Immature natural killer cell (primary cell): ENCODE data around the gene HOXA4. TPM values are rescaled to one million over a fixed set of nuclear protein-coding genes. Genes with fewer than 3 reads are reported as not detected.

ENCODE experiments used
- DNase-seq, 3 donors: peaks; one replicate each; pipeline ENCODE4 v3.0.0; 2022; ENCODE audit warnings: mixed read lengths in 1 of 3
- H3K27ac Mint-ChIP-seq, 6 donors: one replicate each; pipeline ENCODE4 v1.8.0; 2020; ENCODE audit warnings: mixed read lengths in 6 of 6, mild to moderate bottlenecking in 5 of 6, inconsistent platforms in 4 of 6, moderate library complexity in 3 of 6
- H3K27me3 Mint-ChIP-seq, 3 donors: one replicate each; pipeline ENCODE4 v1.8.0; 2020 to 2021; ENCODE audit warnings: low read depth in 3 of 3, mild to moderate bottlenecking in 3 of 3, mixed read lengths in 3 of 3, moderate library complexity in 3 of 3, inconsistent platforms in 1 of 3
- H3K36me3 Mint-ChIP-seq, 3 donors: one replicate each; pipeline ENCODE4 v1.8.0; 2020; ENCODE audit warnings: mixed read lengths in 3 of 3, inconsistent platforms in 2 of 3, mild to moderate bottlenecking in 2 of 3
- H3K4me1 Mint-ChIP-seq, 2 donors: one replicate each; pipeline ENCODE4 v1.8.0; 2020; ENCODE audit warnings: inconsistent platforms in 2 of 2, mild to moderate bottlenecking in 2 of 2, mixed read lengths in 2 of 2, moderate library complexity in 1 of 2
- H3K4me3 Mint-ChIP-seq, 5 donors: one replicate each; pipeline ENCODE4 v1.8.0; 2020; ENCODE audit warnings: mild to moderate bottlenecking in 5 of 5, mixed read lengths in 5 of 5, inconsistent platforms in 3 of 5, moderate library complexity in 3 of 5
- H3K9me3 Mint-ChIP-seq, 6 donors: one replicate each; pipeline ENCODE4 v1.8.0; 2020; ENCODE audit warnings: mild to moderate bottlenecking in 6 of 6, mixed read lengths in 6 of 6, inconsistent platforms in 4 of 6, moderate library complexity in 3 of 6
- polyA plus RNA-seq, 3 donors: library from polyadenylated mRNA; unstranded; fragments of 300-500 nt; fragmentation: Illumina TruSeq; gene quantifications; one replicate each; pipeline ENCODE4 v1.2.3, GENCODE V29; 2021

HOXA4 gene
- polyA plus RNA-seq, 3 donors from 2014 or later, result 0.51 to 1.2 TPM; not detected in 1

GRCh38 chr7:27098578-27099451, 31.7 kb downstream of the HOXA4 start:
- DNase-seq, result no peak
- Mint-ChIP-seq H3K9me3 (no peaks in the 10 kb centered on the region), H3K36me3 (peaks cover 23 to 39% (median 30%) of the 10 kb centered on the region in 3 donors), H3K4me3 (peak overlapping the region in 4 of 5 donors; percentile 15 to 30 (median 21)), H3K27ac (peak overlapping the region in 1 of 6 donors; percentile 35), H3K4me1 (peaks cover 45 to 64% of the 10 kb centered on the region in 2 donors), H3K27me3 (peaks cover 25 to 29% (median 26%) of the 10 kb centered on the region in 3 donors)

- peaks cover 19 to 24% (median 24%) of the 10 kb centered on the region in 3 donors for H3K27me3 Mint-ChIP-seq
- no peak for DNase-seq
- no peaks in the 10 kb centered on the region for H3K9me3 Mint-ChIP-seq
- peaks cover 23 to 35% (median 29%) of the 10 kb centered on the region in 3 donors for H3K36me3 Mint-ChIP-seq
- H3K27ac Mint-ChIP-seq, result peak overlapping the region in 2 of 6 donors; percentile 57 to 72
- H3K4me1 Mint-ChIP-seq, result peaks cover 44 to 64% of the 10 kb centered on the region in 2 donors
- H3K4me3 Mint-ChIP-seq, result peak overlapping the region; percentile 88 to 96 (median 91)
These were observed 32.6 kb downstream of the HOXA4 start for GRCh38 chr7:27097686-27098577.

GRCh38 chr7:27096768-27097514, 33.6 kb downstream of the HOXA4 start:
- H3K36me3 Mint-ChIP-seq, result peaks cover 23 to 31% (median 29%) of the 10 kb centered on the region in 3 donors
- peaks cover 36 to 55% of the 10 kb centered on the region in 2 donors for H3K4me1 Mint-ChIP-seq
- peak overlapping the region; percentile 88 to 96 (median 91) for H3K4me3 Mint-ChIP-seq
- peaks cover 12 to 19% (median 17%) of the 10 kb centered on the region in 3 donors for H3K27me3 Mint-ChIP-seq
- no peaks in the 10 kb centered on the region for H3K9me3 Mint-ChIP-seq
- peak; percentile 17 to 22 (median 17) for DNase-seq
- H3K27ac Mint-ChIP-seq, result peak overlapping the region; percentile 65 to 88 (median 76)

GRCh38 chr7:27095897-27096767, 34.4 kb downstream of the HOXA4 start, which contains the start of gene HOXA1:
Gene HOXA1 (minus strand): TSS chr7:27096000. CDS start chr7:27095912, 88 bp downstream.
- H3K4me1 Mint-ChIP-seq, result peaks cover 31 to 48% of the 10 kb centered on the region in 2 donors

GRCh38 chr7:27095050-27095896, 35.3 kb downstream of the HOXA4 start:
- Mint-ChIP-seq H3K36me3 (peaks cover 14 to 17% (median 15%) of the 10 kb centered on the region in 3 donors), H3K27ac (peak overlapping the region; percentile 72 to 89 (median 86)), H3K9me3 (no peaks in the 10 kb centered on the region), H3K4me1 (peaks cover 31 to 48% of the 10 kb centered on the region in 2 donors), H3K27me3 (peaks cover 13 to 21% (median 19%) of the 10 kb centered on the region in 3 donors), H3K4me3 (peak overlapping the region; percentile 91 to 97 (median 94))
- DNase-seq, result peak; percentile 50 to 54 (median 51)

More at GRCh38 chr7:27095897-27096767, 34.4 kb downstream of the HOXA4 start, which contains the start of gene HOXA1:
- Mint-ChIP-seq H3K27me3 (peaks cover 6 to 19% (median 17%) of the 10 kb centered on the region in 3 donors), H3K4me3 (peak within 1 kb of the TSS; percentile 91 to 97 (median 94)), H3K36me3 (peaks cover 18 to 24% (median 22%) of the 10 kb centered on the region in 3 donors), H3K27ac (peak within 1 kb of the TSS; percentile 72 to 89 (median 86)), H3K9me3 (no peaks in the 10 kb centered on the region)
- DNase-seq, result peak; percentile 77 to 83 (median 80)

GRCh38 chr7:27094304-27095049, 36.1 kb downstream of the HOXA4 start:
- peak overlapping the region; percentile 91 to 97 (median 94) for H3K4me3 Mint-ChIP-seq

GRCh38 chr7:27093184-27093895, 37.2 kb downstream of the HOXA4 start:
- H3K9me3 Mint-ChIP-seq, result no peaks in the 10 kb centered on the region
- DNase-seq, result no peak
- peaks cover 25 to 43% of the 10 kb centered on the region in 2 donors for H3K4me1 Mint-ChIP-seq
- no peak overlapping the region for H3K4me3 Mint-ChIP-seq
- no peaks in the 10 kb centered on the region for H3K36me3 Mint-ChIP-seq
- H3K27me3 Mint-ChIP-seq, result peaks cover 18 to 31% (median 26%) of the 10 kb centered on the region in 3 donors
- H3K27ac Mint-ChIP-seq, result no peak overlapping the region

More at GRCh38 chr7:27094304-27095049, 36.1 kb downstream of the HOXA4 start:
- H3K27me3 Mint-ChIP-seq, result peaks cover 13 to 29% (median 19%) of the 10 kb centered on the region in 3 donors
- H3K4me1 Mint-ChIP-seq, result peaks cover 31 to 48% of the 10 kb centered on the region in 2 donors
- H3K9me3 Mint-ChIP-seq, result no peaks in the 10 kb centered on the region
- DNase-seq, result no peak
- peak overlapping the region in 2 of 6 donors; percentile 72 to 89 for H3K27ac Mint-ChIP-seq
- peaks cover 7 to 9% (median 8%) of the 10 kb centered on the region in 3 donors for H3K36me3 Mint-ChIP-seq

- Mint-ChIP-seq H3K4me1 (peaks cover 25 to 41% of the 10 kb centered on the region in 2 donors), H3K27me3 (peaks cover 20 to 31% (median 26%) of the 10 kb centered on the region in 3 donors), H3K27ac (no peak overlapping the region), H3K9me3 (no peaks in the 10 kb centered on the region), H3K4me3 (no peak overlapping the region), H3K36me3 (no peaks in the 10 kb centered on the region)
- no peak for DNase-seq
These were observed 37.8 kb downstream of the HOXA4 start for GRCh38 chr7:27092819-27093110.

- peaks cover 0 to 2% (median 0%) of the 10 kb centered on the region in 6 donors for H3K9me3 Mint-ChIP-seq
- peaks cover 24 to 41% of the 10 kb centered on the region in 2 donors for H3K4me1 Mint-ChIP-seq
- H3K27me3 Mint-ChIP-seq, result peaks cover 20 to 34% (median 27%) of the 10 kb centered on the region in 3 donors
- H3K36me3 Mint-ChIP-seq, result no peaks in the 10 kb centered on the region
- H3K27ac Mint-ChIP-seq, result no peak overlapping the region
- DNase-seq, result no peak
- no peak overlapping the region for H3K4me3 Mint-ChIP-seq
These were observed 38.4 kb downstream of the HOXA4 start for GRCh38 chr7:27091941-27092818.

GRCh38 chr7:27091105-27091504, 39.5 kb downstream of the HOXA4 start:
- no peaks in the 10 kb centered on the region for H3K36me3 Mint-ChIP-seq
- peaks cover 22 to 33% (median 25%) of the 10 kb centered on the region in 3 donors for H3K27me3 Mint-ChIP-seq
- DNase-seq, result no peak
- H3K9me3 Mint-ChIP-seq, result peaks cover 0 to 2% (median 0%) of the 10 kb centered on the region in 6 donors
- no peak overlapping the region for H3K27ac Mint-ChIP-seq
- no peak overlapping the region for H3K4me3 Mint-ChIP-seq
- H3K4me1 Mint-ChIP-seq, result peaks cover 21 to 37% of the 10 kb centered on the region in 2 donors
